ENCODE data around the gene UTP14A.

- no peak for TF ChIP-seq POLR2A (IDR thresholded peaks at IDR 0.05)
- TF ChIP-seq, protein P1, sequence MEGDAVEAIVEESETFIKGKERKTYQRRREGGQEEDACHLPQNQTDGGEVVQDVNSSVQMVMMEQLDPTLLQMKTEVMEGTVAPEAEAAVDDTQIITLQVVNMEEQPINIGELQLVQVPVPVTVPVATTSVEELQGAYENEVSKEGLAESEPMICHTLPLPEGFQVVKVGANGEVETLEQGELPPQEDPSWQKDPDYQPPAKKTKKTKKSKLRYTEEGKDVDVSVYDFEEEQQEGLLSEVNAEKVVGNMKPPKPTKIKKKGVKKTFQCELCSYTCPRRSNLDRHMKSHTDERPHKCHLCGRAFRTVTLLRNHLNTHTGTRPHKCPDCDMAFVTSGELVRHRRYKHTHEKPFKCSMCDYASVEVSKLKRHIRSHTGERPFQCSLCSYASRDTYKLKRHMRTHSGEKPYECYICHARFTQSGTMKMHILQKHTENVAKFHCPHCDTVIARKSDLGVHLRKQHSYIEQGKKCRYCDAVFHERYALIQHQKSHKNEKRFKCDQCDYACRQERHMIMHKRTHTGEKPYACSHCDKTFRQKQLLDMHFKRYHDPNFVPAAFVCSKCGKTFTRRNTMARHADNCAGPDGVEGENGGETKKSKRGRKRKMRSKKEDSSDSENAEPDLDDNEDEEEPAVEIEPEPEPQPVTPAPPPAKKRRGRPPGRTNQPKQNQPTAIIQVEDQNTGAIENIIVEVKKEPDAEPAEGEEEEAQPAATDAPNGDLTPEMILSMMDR (IDR thresholded peaks at IDR 0.05): no peak
- TF ChIP-seq EP300 (IDR thresholded peaks at IDR 0.05): no peak
Observed at GRCh38 chrX:129954804-129955203, 48.8 kb downstream of the UTP14A start.
